KG1 (cell line): ENCODE measurements around the gene NMUR1.
"Not testable (repeated sequence)": the region's sequence is repeated elsewhere in the genome, so short reads cannot be mapped to it uniquely, and the experiment has no call there.

Source experiments
- DNase-seq: peaks from one replicate; lab custom pipeline; 2025; lab: John Stamatoyannopoulos, UW

NMUR1 gene

DNA sequence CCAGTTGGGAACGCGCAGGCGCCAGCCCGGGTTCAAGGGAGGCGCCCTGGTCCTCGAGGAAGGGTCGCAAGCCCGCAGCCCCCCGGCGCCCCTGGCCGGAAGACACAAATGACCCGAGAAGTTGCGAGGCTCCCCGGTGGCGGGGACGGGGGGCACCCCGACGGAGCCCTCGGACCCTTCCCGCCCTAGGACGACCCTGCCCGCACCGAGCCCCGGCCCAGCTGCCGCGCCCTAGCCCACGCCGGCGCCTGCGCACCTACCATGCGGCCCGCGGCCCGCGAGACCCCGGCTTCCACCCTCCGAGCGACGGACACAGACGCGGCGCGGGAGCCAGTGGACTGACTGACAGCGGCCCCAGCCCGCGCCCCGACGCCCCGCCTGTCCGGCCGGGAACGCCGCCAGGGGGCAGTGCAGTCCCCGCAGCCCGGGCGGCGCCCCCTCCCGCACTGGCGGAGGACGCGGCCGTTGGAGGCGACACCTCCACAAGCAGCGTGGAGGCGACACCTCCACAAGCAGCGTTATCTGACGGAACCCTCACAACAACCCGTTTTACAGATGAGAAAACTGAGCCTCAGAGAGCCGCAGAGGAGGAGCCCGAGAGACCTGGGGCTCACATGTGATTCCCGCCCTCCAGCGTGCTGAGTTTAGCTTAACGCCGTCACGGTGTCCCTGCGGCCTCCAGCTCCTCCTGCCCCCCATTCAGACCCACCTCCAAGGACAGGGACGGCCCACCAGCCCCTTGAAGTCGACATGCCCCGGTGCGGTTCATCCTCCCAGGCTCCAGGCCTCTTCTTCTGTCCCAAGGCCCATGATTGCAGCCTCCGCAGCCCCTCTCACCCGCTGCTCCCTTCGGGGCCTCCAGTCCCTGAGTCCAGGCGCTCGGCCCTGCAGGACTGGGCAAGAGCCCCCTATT, at the start of gene NMUR1:
Gene NMUR1, minus strand, starts transcription at position 347 of the 913 bp plus-strand sequence. Its CDS starts 84 bp downstream, at position 263.
- DNase-seq = no peak

- no peak for DNase-seq
Measured at GRCh38 chr2:231579560-231579959, 49.3 kb upstream of the NMUR1 start.

DNA sequence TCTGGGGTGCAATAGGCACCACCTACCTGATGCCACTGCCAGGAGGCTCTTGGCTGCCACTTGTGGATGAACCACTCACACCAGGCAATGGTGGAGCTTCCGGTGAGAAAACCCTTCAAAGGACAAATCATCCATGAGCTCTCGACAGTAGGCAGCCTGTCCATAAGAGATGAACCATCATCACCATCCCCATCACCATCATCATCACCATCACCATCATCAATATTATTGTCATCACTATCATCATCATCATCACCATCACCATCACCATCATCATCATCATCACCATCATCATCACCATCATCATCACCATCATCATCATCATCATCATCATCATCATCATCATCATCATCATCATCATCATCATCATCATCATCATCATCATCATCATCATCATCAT, 48.4 kb upstream of the NMUR1 start:
- not testable (repeated sequence) for DNase-seq

DNA sequence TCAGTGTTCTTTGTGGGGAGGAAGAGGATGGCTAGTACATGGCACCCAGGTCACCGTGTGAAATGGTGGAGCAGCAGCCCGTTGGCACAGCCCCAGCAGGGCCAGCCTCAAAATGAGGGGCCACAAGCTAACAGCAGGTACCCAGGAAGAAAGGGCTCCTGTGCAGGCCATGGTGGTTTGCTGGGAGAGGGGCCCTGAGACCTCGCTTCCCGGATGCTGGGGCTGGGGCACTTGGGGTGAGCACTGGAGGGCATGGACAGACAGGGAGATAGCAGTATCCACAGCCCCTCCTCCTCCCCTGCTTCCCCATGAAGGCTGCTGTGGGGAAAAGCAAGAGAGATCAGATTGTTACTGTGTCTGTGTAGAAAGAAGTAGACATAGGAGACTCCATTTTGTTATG, 46.2 kb upstream of the NMUR1 start:
- no peak for DNase-seq

DNA sequence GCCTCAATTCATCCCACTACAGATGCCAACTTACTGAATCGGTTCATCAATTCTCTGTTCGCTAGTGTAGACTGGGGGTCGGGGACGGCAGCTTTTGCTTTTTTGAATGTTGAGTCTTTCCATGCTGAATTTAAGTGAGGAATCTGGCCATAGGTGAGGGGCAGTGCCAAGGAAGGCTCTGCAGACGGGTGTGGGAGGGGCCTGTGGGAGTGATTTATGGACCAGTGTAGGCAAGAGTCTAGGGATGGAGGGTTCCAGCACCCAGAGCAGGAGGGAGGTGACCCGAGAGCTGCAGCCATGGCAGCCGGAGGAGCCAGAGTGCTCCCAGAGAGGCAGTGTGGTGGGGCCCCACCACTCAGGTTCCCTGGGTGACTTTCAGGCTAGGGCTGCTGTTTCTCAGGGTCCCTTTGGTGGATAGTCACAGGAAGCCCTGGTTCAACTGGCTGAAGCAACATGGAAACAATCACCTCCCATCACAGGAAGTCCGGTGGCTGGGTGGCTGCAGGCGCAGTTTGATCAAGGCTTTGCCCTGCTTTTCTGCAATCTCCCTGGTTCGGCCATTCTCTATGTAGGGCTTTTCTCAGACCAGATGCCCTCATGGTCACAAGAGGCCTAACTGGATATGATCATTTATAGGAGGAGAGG, 45.5 kb upstream of the NMUR1 start:
- DNase-seq = no peak

- DNase-seq = no peak
Measured at GRCh38 chr2:231573698-231574421, 43.6 kb upstream of the NMUR1 start.

DNA sequence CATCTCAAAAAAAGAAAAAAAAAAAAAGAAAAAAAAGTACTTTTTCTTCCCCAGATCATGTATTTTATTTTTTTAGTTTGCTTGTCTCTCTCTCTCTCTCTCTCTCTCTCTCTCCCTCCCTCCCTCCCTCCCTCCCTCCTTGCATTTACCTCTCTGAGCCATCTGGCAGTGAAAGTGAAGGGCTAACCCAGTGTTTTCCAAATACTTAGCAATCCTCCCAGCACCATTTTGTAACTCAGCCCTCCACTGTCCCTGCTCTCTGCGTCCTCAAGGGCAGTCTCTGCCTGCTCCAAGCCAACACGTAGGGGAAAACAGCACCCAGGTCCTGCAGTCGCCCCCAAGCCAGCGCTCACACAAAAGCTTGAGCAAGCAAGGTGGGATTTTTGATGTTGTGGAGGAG, 42.9 kb upstream of the NMUR1 start:
- no peak for DNase-seq

DNA sequence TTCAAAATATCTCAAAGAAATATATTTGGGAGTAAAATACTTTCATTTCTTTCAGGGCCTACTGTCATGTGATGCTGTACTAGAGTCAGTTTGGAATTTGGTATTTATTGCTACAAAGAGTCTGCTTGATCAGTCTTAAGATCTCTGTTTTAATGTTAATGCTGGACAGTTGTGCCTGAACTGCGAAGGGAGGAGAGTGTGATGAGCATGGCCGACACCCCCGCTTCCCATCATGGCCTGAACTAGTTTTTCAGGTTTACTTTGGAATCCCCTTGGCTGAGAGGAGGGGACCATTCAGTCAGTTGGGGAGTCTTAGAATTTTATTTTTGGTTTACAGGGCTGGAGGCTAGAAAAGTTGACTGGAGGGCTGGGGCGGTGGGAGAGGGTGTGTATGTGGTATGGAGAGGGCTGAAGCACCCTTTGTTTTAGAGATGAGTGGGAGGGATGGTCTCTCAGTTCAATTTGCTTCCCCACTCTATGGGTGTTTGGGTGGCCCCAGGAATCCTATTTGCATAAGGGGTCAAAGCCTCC, 41.5 kb upstream of the NMUR1 start:
- no peak for DNase-seq

GRCh38 chr2:231570915-231571314, 40.7 kb upstream of the NMUR1 start:
- not testable (repeated sequence) for DNase-seq

- no peak for DNase-seq
Measured at GRCh38 chr2:231568785-231569435, 38.7 kb upstream of the NMUR1 start.

GRCh38 chr2:231568098-231568784, 38.0 kb upstream of the NMUR1 start:
- no peak for DNase-seq

DNA sequence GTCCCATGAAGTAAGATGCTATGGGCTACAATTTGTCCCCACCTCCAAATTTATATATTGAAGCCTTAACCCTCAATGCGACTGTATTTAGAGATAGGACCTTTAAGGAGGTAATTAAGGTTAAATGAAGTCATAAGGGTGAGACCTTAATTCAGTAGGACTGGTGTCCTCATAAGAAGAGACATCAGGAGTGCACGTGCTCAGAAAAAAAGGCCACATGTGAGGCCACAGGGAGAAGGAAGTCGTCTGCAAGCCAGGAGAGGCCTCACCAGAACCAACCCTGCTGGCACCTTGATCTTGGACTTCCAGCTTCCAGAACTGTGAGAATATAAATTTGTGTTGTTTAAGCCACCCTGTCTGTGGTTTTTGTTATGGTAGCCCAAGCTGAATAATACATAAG, 36.9 kb upstream of the NMUR1 start:
- DNase-seq = no peak

DNA sequence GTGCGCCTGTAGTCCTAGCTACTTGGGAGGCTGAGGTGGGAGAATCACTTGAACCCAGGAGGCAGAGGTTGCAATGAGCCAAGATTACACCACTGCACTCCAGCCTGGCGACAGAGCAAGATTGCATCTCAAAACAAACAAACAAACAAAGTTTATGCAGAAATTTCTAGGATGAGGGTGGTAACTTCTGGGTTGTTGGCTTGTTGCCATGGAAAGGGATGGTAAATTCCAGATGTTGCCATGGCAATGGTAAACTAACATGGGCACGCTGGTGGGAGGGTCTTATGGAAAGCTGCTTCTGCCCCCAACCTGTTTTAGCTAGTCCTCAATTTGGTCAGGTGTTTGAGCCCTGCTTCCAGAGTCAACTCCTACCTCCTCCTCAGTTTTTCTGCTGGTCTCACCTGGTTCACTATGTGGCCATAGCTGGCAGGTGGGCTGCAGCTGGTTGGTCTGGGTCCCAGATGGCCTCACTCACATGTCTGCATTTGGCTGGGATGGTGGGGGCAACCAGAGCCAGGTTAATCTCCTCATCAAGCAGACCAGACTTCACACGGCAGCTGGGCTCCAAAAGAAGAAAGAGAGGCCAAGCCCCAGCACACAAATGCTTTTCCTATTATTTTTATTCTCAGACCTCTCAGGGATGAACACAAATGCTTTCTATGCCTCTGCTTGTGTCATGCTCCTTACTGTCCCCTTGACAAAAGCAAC, 35.8 kb upstream of the NMUR1 start:
- DNase-seq = no peak

DNA sequence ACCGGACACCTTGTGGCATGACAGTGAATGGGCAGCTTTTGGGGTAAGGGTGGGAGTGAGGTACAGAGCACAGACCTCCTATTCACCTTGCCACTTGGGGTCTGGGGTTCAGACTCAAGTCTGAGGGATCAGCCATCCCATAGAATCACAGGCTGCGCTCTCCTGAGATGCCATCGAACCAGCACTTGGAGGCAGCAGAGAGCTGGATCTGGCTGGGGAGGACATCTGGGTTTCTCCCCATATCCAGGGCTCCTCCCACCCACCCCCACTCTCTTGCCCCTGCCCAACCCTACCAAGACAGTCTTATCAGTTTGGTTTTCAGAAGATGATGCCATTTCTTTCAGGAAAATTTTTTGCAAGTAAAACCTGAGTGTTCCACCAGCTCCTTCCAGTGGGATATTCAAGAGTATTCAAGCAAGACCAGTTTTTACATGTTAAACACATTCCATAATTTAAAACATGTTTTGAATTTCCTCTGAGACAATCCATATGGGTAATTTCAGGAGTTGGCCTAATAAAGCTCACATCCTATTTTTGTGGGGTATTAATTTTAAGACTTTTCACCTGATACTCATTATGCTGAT, 33.2 kb upstream of the NMUR1 start:
- no peak for DNase-seq

DNA sequence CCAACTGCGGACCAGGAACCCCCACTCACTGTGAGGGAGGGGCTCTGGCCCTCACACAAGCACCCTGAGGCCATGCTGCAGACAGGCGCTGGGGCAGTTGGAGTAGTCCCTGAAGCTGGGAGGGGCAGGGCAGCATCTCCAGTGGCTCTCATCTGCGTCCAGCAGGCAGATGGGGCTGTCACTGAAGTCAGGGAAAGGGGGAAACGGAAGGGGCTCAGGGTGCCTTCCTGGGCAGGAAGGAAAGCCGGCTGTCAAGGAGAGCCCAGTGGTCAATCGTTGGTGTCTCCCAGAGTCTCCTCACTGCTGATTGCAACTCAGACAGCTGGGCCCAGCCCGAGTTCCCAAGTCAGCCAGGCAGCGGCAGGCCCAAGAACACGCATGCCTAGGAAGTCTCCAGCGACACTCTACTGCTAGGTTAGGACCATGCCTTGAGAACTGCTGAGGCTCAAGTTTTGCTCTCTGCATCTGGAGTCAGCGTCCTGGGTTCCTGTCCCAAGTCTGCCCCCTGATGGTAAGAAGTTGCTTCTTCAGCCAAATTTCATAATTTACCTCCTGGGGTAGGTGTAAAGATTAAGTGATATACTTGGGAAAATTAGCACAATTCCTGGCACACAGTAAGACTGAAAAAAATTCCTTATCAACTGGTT, 27.4 kb upstream of the NMUR1 start:
- peak; percentile 68 for DNase-seq

DNA sequence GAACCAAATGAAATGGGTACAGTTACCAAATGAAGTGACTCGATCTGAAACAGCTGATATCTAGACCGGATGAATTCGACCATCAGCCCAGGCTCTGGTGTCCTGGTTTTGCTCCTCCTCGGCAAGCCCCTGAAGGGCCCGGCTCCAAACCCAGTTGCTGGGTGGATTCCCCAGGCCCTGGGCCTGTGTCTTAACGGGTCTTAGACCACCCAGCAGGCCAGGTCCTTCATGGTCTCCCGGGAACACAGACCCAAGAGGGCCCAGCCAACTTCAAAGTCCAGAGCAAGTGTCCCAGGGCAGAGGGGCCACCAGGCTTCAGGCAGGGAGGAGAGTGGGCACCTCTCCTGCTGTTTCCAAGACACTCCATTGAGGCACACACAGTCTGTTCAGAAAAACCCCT, 26.7 kb upstream of the NMUR1 start:
- DNase-seq = no peak

DNA sequence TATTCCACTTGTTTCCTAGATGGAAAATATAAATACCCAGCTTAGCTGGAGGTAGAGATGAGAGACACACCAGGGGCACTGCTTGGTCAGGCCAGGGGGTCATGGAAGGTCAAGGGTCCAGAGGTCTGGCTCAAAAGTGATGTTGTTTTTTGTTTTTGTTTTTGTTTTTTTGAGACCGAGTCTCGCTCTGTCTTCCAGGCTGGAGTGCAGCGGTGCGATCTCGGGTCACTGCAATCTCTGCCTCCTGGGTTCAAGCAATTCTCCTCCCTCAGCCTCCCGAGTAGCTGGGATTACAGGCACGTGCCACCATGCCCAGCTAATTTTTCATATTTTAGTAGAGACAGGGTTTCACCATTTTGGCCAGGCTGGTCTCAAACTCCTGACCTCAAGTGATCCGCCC, 26.3 kb upstream of the NMUR1 start:
- DNase-seq = not testable (repeated sequence)

DNA sequence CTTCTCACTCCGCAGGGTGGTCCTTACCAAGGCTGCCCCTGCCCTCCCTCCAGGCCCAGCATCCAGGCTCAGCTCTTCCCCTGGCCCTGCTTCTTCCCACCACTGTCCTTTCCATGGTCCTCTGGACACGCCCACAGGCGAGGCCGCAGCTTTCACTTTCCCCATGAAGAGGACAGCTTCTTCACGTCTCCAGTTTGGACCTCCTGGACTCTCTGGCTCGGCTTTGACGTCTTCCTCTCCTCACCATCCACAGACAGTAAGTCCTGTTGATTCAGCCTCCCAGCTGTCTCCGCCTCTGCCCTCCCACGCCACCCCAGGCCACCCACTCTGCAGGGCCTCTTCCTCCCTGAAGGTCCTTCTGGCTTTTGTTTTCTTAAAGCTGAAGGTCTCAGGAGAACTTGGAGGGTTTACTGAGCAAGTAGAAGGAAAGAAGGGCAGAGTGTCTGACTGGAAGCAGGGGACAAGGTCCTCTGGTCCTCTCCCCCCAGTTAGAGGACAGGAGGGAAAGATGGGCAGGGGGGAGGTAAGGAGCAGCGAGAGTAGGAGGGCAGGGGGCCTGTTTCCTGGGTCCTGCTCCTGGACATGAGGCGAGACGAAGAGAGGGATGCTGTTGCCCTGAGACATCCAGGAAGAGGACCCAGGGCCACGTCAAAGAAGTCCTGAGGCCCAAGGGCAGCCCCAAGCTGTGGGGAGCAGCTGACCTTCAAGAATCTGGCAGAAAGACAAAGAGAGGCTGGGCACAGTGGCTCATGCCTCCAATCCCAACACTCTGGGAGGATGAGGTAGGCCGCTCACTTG, 24.7 kb upstream of the NMUR1 start:
- no peak for DNase-seq

DNA sequence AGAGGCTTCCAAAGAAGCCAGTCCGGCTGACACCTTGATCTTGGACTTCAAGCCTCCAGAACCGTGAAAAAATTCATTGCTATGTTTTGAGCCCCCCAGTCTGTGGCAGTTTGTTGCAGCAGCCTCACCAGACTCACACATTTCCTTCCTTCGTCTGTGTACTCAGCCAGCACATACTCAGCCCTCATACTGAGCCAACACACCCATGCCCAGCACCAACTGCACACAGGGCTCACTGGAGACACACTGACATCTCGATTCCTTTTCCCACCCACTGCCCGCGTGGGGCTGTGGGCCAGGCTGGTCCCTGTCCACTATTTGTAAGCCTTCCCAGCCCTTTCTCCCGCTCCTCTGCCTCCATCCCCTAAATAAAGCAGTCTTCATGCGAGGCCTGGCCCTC, 24.1 kb upstream of the NMUR1 start:
- no peak for DNase-seq
